ENCODE results near the gene FAM111A. TPM values are rescaled to one million over a fixed set of nuclear protein-coding genes. Genes with fewer than 3 reads are reported as not detected.

FAM111A gene
- total RNA-seq, 3 donors from 2014 or later (not counting 1 experiment from before 2014, with no cell fraction given) = 93.7 to 125 (median 102) TPM

DNA sequence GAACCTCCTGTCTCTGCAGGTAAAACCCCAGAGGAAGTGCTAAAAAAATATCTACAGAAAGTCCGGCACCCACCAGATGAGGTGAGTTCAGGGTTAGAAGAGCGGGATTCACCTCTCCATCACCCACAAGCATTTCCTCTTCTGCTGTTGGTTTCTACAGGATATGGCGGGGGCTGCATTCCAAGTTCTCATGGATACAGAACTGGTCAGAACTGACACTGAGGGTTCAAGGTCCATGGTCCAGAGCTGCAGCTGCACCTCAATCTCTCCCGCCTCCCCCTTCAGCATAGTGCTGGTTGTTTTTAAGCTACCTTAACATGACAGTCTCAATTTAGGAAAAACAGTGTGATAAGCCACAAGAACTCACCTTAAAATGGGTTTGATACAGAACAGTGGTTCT, 48.4 kb downstream of the FAM111A start:
- Mint-ChIP-seq H3K27ac (no peak overlapping the region), H3K36me3 (no peaks in the 10 kb centered on the region), H3K4me3 (no peak overlapping the region), H3K9me3 (no peaks in the 10 kb centered on the region), H3K27me3 (ENCODE audit: low read depth in 2 of 2) (peaks cover 0 to 11% of the 10 kb centered on the region in 2 donors), H3K4me1 (no peaks in the 10 kb centered on the region)
- H3K27ac ChIP-seq (ENCODE audit: low read length) = no peak overlapping the region
- DNase-seq (no peak), ATAC-seq (no peak)
- H3K4me1 ChIP-seq (ENCODE audit: control insufficient read depth, insufficient read depth, low read length) = no peaks in the 10 kb centered on the region
- no peaks in the 10 kb centered on the region for H3K36me3 ChIP-seq (ENCODE audit: control insufficient read depth, insufficient read depth, low read length)
- TF ChIP-seq, protein P1, sequence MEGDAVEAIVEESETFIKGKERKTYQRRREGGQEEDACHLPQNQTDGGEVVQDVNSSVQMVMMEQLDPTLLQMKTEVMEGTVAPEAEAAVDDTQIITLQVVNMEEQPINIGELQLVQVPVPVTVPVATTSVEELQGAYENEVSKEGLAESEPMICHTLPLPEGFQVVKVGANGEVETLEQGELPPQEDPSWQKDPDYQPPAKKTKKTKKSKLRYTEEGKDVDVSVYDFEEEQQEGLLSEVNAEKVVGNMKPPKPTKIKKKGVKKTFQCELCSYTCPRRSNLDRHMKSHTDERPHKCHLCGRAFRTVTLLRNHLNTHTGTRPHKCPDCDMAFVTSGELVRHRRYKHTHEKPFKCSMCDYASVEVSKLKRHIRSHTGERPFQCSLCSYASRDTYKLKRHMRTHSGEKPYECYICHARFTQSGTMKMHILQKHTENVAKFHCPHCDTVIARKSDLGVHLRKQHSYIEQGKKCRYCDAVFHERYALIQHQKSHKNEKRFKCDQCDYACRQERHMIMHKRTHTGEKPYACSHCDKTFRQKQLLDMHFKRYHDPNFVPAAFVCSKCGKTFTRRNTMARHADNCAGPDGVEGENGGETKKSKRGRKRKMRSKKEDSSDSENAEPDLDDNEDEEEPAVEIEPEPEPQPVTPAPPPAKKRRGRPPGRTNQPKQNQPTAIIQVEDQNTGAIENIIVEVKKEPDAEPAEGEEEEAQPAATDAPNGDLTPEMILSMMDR (IDR thresholded peaks at IDR 0.05) = no peak
- H3K4me3 ChIP-seq (ENCODE audit: low read length) = no peak overlapping the region
- H3K27me3 ChIP-seq (ENCODE audit: control insufficient read depth, insufficient read depth, low read length) = no peaks in the 10 kb centered on the region
- 58% methylated on average over 4 of the region's 4 CpGs for WGBS (ENCODE audit: insufficient coverage)
- intact Hi-C loops (cut with micrococcal nuclease) = no loop called here
- H3K9me3 ChIP-seq (ENCODE audit: control insufficient read depth, insufficient read depth, low read length) = no peaks in the 10 kb centered on the region

DNA sequence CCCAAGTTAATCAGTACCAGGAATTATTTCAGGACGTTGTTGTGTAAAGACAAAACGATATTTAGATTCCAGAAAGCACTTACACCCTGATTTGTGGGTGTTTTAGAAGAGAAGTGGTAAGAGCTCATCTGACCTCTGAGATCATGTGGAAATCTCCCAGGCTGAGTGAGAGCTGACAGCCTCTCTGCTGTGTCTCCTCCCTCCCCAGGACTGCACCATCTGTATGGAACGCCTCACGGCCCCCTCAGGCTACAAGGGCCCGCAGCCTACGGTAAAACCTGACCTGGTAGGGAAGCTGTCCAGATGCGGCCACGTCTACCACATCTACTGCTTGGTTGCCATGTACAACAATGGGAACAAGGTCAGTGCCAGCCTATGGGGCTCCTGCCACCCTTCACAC, 49.2 kb downstream of the FAM111A start:
- WGBS (ENCODE audit: insufficient coverage) = 89% methylated on average over 8 of the region's 8 CpGs
- intact Hi-C loops (cut with micrococcal nuclease) = no loop called here
- no peaks in the 10 kb centered on the region for H3K36me3 Mint-ChIP-seq

GRCh38 chr11:59192446-59193020, 49.9 kb downstream of the FAM111A start:
- Histone ChIP-seq H3K9me3 (ENCODE audit: control insufficient read depth, insufficient read depth, low read length) (no peaks in the 10 kb centered on the region), H3K4me1 (ENCODE audit: control insufficient read depth, insufficient read depth, low read length) (no peaks in the 10 kb centered on the region), H3K4me3 (ENCODE audit: low read length) (no peak overlapping the region), H3K27me3 (ENCODE audit: control insufficient read depth, insufficient read depth, low read length) (no peaks in the 10 kb centered on the region), H3K27ac (ENCODE audit: low read length) (no peak overlapping the region), H3K36me3 (ENCODE audit: control insufficient read depth, insufficient read depth, low read length) (no peaks in the 10 kb centered on the region)
- H3K36me3 Mint-ChIP-seq = no peaks in the 10 kb centered on the region
- peaks cover 0 to 16% of the 10 kb centered on the region in 2 donors for H3K27me3 Mint-ChIP-seq (ENCODE audit: low read depth in 2 of 2)
- DNase-seq (no peak), ATAC-seq (no peak)
- TF ChIP-seq, protein P1 (IDR thresholded peaks at IDR 0.05) = no peak
- WGBS (ENCODE audit: insufficient coverage) = 93% methylated on average over 4 of the region's 4 CpGs
- H3K4me3 Mint-ChIP-seq = no peak overlapping the region
- H3K27ac Mint-ChIP-seq = no peak overlapping the region
- no peaks in the 10 kb centered on the region for H3K9me3 Mint-ChIP-seq
- intact Hi-C loops (cut with micrococcal nuclease) = no loop called here
- H3K4me1 Mint-ChIP-seq = no peaks in the 10 kb centered on the region

More for the DNA sequence above, 49.2 kb downstream of the FAM111A start:
- ATAC-seq = no peak
- Histone ChIP-seq H3K36me3 (ENCODE audit: control insufficient read depth, insufficient read depth, low read length) (no peaks in the 10 kb centered on the region), H3K27me3 (ENCODE audit: control insufficient read depth, insufficient read depth, low read length) (no peaks in the 10 kb centered on the region), H3K27ac (ENCODE audit: low read length) (no peak overlapping the region), H3K4me3 (ENCODE audit: low read length) (no peak overlapping the region), H3K4me1 (ENCODE audit: control insufficient read depth, insufficient read depth, low read length) (no peaks in the 10 kb centered on the region), H3K9me3 (ENCODE audit: control insufficient read depth, insufficient read depth, low read length) (no peaks in the 10 kb centered on the region)
- no peaks in the 10 kb centered on the region for H3K4me1 Mint-ChIP-seq
- no peaks in the 10 kb centered on the region for H3K9me3 Mint-ChIP-seq
- TF ChIP-seq, protein P1 (IDR thresholded peaks at IDR 0.05) = no peak
- H3K4me3 Mint-ChIP-seq = no peak overlapping the region
- H3K27ac Mint-ChIP-seq = no peak overlapping the region
- peaks cover 0 to 11% of the 10 kb centered on the region in 2 donors for H3K27me3 Mint-ChIP-seq (ENCODE audit: low read depth in 2 of 2)
- DNase-seq = no peak

- WGBS (ENCODE audit: insufficient coverage) = 92% methylated on average over 10 of the region's 10 CpGs
- no peaks in the 10 kb centered on the region for H3K9me3 ChIP-seq (ENCODE audit: control insufficient read depth, insufficient read depth, low read length)
- no peaks in the 10 kb centered on the region for H3K27me3 ChIP-seq (ENCODE audit: control insufficient read depth, insufficient read depth, low read length)
- Mint-ChIP-seq H3K4me3 (no peak overlapping the region), H3K4me1 (no peaks in the 10 kb centered on the region), H3K27ac (no peak overlapping the region), H3K27me3 (ENCODE audit: low read depth in 2 of 2) (peaks cover 0 to 18% of the 10 kb centered on the region in 2 donors), H3K36me3 (no peaks in the 10 kb centered on the region), H3K9me3 (no peaks in the 10 kb centered on the region)
- no peak for DNase-seq
- no peak for ATAC-seq
- intact Hi-C loops (cut with micrococcal nuclease) = no loop called here
- H3K27ac ChIP-seq (ENCODE audit: low read length) = no peak overlapping the region
- no peaks in the 10 kb centered on the region for H3K4me1 ChIP-seq (ENCODE audit: control insufficient read depth, insufficient read depth, low read length)
- H3K4me3 ChIP-seq (ENCODE audit: low read length) = no peak overlapping the region
- H3K36me3 ChIP-seq (ENCODE audit: control insufficient read depth, insufficient read depth, low read length) = no peaks in the 10 kb centered on the region
- TF ChIP-seq, protein P1 (IDR thresholded peaks at IDR 0.05) = no peak
These were observed 51.0 kb downstream of the FAM111A start for GRCh38 chr11:59193587-59194130.

Measured in natural killer cell (primary cell).